ENCODE data around the gene CSTB. TPM values are rescaled to one million over a fixed set of nuclear protein-coding genes. Genes with fewer than 3 reads are reported as not detected.

Gene CSTB
- total and polyA plus RNA-seq, 2 of the 8 experiments (the other 6 are each of a cell fraction or from before 2014, with no cell fraction given) = 53.8 to 64.1 TPM

DNA sequence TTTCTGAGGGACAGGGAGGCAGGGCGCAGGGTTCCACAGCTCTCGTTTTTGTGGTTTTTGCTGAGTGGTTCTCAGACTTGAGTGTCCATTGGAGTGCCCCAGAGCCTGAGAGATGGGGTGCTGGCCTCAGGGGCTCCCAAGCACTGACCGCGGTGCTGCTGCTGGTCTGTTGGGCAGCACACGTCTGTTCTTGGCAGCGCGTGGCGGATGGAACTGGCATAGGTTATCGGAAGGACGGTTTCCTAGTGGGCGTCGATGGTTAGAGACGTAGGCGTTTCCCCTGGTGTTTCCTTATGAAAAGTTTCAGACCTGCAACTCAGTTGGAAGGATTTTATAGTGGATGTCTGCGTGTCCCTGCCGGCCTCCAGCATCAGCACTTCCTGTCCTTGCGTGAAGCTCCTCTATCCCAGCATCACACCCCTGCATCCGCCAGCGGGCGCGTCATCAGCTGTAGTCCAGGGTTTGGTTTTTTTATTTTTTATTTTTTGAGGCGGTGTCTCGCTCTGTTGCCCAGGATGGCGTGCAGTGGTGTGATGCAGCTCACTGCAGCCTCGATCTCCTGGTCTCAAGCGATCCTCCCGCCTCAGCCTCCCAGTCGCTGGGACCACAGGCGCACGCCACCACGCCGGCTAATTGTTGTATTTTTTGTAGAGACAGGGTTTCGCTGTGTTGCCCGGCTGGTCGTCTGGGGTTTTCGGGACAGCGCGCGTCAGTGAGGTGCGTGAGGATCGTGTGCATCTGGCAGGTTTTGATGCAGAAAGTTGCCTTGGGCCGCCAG is 25.1 kb upstream of the CSTB start (continued):
- TF ChIP-seq CTBP2 (IDR thresholded peaks at IDR 0.05; ENCODE audit: borderline replicate concordance, insufficient read depth, insufficient read length, low read length) (no peak), SP1 (IDR thresholded peaks at IDR 0.05; ENCODE audit: low read depth, low read length) (no peak), HDAC2 (IDR thresholded peaks at IDR 0.05; ENCODE audit: borderline replicate concordance in 1 of 2, low read depth in 2 of 2, low read length in 2 of 2) (no peak), CBX8 (IDR thresholded peaks at IDR 0.05; ENCODE audit: borderline replicate concordance, low read depth, low read length) (no peak), JUN (IDR thresholded peaks at IDR 0.05; ENCODE audit: low read depth, low read length) (no peak)
